GM18861 (cell line): ENCODE data around the gene CLCN4.

Source experiments
- ATAC-seq: cut with Tn5 transposase; IDR thresholded peaks from one replicate; pipeline ENCODE4 v1.9.1; 2021; ENCODE audit not compliant: unreplicated experiment

Gene CLCN4

GRCh38 chrX:10156199-10157031, at the start of gene CLCN4:
CLCN4 (plus strand) TSS chrX:10156975; CDS start chrX:10185033, 28,058 bp downstream.
- no peak for ATAC-seq

- ATAC-seq = no peak
These were observed 49.3 kb upstream of the CLCN4 start for GRCh38 chrX:10107483-10107882.

- ATAC-seq = no peak
These were observed 48.5 kb upstream of the CLCN4 start for GRCh38 chrX:10108288-10108687.

- ATAC-seq = no peak
These were observed 47.1 kb upstream of the CLCN4 start for GRCh38 chrX:10109695-10110094.

GRCh38 chrX:10110316-10110935, 46.3 kb upstream of the CLCN4 start:
- no peak for ATAC-seq

GRCh38 chrX:10110984-10111363, 45.8 kb upstream of the CLCN4 start:
- ATAC-seq = peak; percentile 24

- peak; percentile 42 for ATAC-seq
These were observed 45.2 kb upstream of the CLCN4 start for GRCh38 chrX:10111364-10112148.

- peak; percentile 51 for ATAC-seq
These were observed 44.3 kb upstream of the CLCN4 start for GRCh38 chrX:10112510-10112909.

- no peak for ATAC-seq
These were observed 41.7 kb upstream of the CLCN4 start for GRCh38 chrX:10115082-10115481.

- no peak for ATAC-seq
These were observed 39.5 kb upstream of the CLCN4 start for GRCh38 chrX:10117301-10117700.

- no peak for ATAC-seq
These were observed 38.9 kb upstream of the CLCN4 start for GRCh38 chrX:10117864-10118377.

GRCh38 chrX:10118530-10118929, 38.2 kb upstream of the CLCN4 start:
- no peak for ATAC-seq

- ATAC-seq = peak; percentile 75
These were observed 37.3 kb upstream of the CLCN4 start for GRCh38 chrX:10119399-10119990.

GRCh38 chrX:10120331-10120730, 36.4 kb upstream of the CLCN4 start:
- ATAC-seq = no peak

GRCh38 chrX:10120828-10121227, 35.9 kb upstream of the CLCN4 start:
- ATAC-seq = no peak

- peak; percentile 51 for ATAC-seq
These were observed 35.0 kb upstream of the CLCN4 start for GRCh38 chrX:10121787-10122186.

GRCh38 chrX:10124506-10125247, 32.1 kb upstream of the CLCN4 start:
- no peak for ATAC-seq

GRCh38 chrX:10125248-10125615, 31.5 kb upstream of the CLCN4 start:
- no peak for ATAC-seq

- ATAC-seq = no peak
These were observed 30.7 kb upstream of the CLCN4 start for GRCh38 chrX:10126044-10126443.

GRCh38 chrX:10126834-10127233, 29.9 kb upstream of the CLCN4 start:
- ATAC-seq = no peak
